ENCODE data around the gene REXO5. TPM values are rescaled to one million over a fixed set of nuclear protein-coding genes. Genes with fewer than 3 reads are reported as not detected.

Gene REXO5
- total and polyA plus RNA-seq, 9 of the 15 experiments (the other 6 are each of a cell fraction or from before 2014, with no cell fraction given), result 10.5 to 45.1 (median 25.4) TPM

DNA sequence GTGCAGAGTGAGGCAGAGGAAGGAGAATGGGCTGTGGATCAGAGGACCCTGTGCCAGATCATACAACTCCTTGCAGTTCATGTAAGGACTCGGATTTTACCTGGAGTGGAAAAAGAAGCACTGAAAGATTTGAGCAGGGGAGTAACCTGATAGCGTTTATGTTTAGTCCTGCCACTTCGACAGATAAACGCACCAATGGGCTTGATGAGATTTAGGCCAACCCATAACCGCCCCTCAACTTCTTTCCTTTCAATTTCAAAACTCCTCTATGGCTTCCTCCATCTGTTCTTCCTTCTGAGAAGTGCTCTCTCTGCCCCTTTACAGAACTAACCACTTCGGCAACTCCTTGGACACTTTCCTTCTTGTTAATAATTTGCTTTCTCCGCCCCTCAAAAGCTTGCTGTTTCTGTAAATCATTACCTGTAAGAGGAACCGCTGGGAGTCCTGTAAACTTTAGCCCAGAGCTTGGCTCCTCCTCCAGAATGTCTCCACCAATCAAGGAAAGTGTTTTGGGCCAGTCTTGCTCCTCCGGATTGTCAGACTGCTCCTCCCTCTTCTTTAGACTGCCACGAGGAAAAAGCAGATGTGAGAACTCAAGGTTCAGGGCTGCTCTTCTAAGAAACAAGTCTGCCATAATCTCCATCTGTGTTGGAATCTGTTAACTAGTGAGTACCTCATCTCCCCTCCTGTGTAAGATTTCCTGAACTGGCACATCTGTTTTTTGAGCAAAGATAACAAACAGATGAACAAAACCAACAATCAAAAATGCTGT, 42.7 kb upstream of the REXO5 start, which contains the start of gene ACSM3 (continued):
- peak; percentile 38 for TF ChIP-seq TBP (optimal IDR thresholded peaks at IDR 0.05; ENCODE audit: low read depth, low read length)
- TF ChIP-seq, protein P1, sequence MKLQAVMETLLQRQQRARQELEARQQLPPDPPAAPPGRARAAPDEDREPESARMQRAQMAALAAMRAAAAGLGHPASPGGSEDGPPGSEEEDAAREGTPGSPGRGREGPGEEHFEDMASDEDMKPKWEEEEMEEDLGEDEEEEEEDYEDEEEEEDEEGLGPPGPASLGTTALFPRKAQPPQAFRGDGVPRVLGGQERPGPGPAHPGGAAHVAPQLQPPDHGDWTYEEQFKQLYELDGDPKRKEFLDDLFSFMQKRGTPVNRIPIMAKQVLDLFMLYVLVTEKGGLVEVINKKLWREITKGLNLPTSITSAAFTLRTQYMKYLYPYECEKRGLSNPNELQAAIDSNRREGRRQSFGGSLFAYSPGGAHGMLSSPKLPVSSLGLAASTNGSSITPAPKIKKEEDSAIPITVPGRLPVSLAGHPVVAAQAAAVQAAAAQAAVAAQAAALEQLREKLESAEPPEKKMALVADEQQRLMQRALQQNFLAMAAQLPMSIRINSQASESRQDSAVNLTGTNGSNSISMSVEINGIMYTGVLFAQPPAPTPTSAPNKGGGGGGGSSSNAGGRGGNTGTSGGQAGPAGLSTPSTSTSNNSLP (IDR thresholded peaks at IDR 0.05; ENCODE audit: borderline replicate concordance, low read depth, low read length), result 0 out of 2 replicates have a peak, but pooled peaks have one; percentile 14
- TF ChIP-seq TAL1 (IDR thresholded peaks at IDR 0.05), result 0 out of 2 replicates have a peak, but pooled peaks have one; percentile 3
- TF ChIP-seq BMI1 (IDR thresholded peaks at IDR 0.05; ENCODE audit: low read length), result no peak
- peak; percentile 40; the same call in 1 of the 2 replicates for TF ChIP-seq NFRKB (IDR thresholded peaks at IDR 0.05; ENCODE audit: low read depth)
- TF ChIP-seq MTA3 (IDR thresholded peaks at IDR 0.05; ENCODE audit: borderline replicate concordance), result peak; percentile 59; the same call in 1 of the 2 replicates
- 0 out of 2 replicates have a peak, but pooled peaks have one; percentile 38 for TF ChIP-seq GATA2 (CRISPR knock-in tag; IDR thresholded peaks at IDR 0.05)
- TF ChIP-seq MTA2 (IDR thresholded peaks at IDR 0.05; ENCODE audit: low read depth), result no peak
- TF ChIP-seq HDGF (IDR thresholded peaks at IDR 0.05), result no peak
- TF ChIP-seq, protein P2, sequence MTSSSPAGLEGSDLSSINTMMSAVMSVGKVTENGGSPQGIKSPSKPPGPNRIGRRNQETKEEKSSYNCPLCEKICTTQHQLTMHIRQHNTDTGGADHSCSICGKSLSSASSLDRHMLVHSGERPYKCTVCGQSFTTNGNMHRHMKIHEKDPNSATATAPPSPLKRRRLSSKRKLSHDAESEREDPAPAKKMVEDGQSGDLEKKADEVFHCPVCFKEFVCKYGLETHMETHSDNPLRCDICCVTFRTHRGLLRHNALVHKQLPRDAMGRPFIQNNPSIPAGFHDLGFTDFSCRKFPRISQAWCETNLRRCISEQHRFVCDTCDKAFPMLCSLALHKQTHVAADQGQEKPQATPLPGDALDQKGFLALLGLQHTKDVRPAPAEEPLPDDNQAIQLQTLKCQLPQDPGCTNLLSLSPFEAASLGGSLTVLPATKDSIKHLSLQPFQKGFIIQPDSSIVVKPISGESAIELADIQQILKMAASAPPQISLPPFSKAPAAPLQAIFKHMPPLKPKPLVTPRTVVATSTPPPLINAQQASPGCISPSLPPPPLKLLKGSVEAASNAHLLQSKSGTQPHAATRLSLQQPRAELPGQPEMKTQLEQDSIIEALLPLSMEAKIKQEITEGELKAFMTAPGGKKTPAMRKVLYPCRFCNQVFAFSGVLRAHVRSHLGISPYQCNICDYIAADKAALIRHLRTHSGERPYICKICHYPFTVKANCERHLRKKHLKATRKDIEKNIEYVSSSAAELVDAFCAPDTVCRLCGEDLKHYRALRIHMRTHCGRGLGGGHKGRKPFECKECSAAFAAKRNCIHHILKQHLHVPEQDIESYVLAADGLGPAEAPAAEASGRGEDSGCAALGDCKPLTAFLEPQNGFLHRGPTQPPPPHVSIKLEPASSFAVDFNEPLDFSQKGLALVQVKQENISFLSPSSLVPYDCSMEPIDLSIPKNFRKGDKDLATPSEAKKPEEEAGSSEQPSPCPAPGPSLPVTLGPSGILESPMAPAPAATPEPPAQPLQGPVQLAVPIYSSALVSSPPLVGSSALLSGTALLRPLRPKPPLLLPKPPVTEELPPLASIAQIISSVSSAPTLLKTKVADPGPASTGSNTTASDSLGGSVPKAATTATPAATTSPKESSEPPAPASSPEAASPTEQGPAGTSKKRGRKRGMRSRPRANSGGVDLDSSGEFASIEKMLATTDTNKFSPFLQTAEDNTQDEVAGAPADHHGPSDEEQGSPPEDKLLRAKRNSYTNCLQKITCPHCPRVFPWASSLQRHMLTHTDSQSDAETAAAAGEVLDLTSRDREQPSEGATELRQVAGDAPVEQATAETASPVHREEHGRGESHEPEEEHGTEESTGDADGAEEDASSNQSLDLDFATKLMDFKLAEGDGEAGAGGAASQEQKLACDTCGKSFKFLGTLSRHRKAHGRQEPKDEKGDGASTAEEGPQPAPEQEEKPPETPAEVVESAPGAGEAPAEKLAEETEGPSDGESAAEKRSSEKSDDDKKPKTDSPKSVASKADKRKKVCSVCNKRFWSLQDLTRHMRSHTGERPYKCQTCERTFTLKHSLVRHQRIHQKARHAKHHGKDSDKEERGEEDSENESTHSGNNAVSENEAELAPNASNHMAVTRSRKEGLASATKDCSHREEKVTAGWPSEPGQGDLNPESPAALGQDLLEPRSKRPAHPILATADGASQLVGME (CRISPR knock-in tag; IDR thresholded peaks at IDR 0.05), result 0 out of 2 replicates have a peak, but pooled peaks have one; percentile 13
- 0 out of 2 replicates have a peak, but pooled peaks have one; percentile 12 for TF ChIP-seq SOX6 (IDR thresholded peaks at IDR 0.05)
- TF ChIP-seq, protein P3, sequence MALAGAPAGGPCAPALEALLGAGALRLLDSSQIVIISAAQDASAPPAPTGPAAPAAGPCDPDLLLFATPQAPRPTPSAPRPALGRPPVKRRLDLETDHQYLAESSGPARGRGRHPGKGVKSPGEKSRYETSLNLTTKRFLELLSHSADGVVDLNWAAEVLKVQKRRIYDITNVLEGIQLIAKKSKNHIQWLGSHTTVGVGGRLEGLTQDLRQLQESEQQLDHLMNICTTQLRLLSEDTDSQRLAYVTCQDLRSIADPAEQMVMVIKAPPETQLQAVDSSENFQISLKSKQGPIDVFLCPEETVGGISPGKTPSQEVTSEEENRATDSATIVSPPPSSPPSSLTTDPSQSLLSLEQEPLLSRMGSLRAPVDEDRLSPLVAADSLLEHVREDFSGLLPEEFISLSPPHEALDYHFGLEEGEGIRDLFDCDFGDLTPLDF (CRISPR knock-in tag; IDR thresholded peaks at IDR 0.05), result 0 out of 2 replicates have a peak, but pooled peaks have one; percentile 26
- 0 out of 2 replicates have a peak, but pooled peaks have one; percentile 7 for TF ChIP-seq DIDO1 (tag; IDR thresholded peaks at IDR 0.05; ENCODE audit: low read depth)
- TF ChIP-seq CREB1 (IDR thresholded peaks at IDR 0.05), result no peak
- no peak for TF ChIP-seq CREB1 (CRISPR knock-in tag; IDR thresholded peaks at IDR 0.05)
- no peak for TF ChIP-seq ZKSCAN1 (IDR thresholded peaks at IDR 0.05; ENCODE audit: low read depth, low read length)
- TF ChIP-seq ZNF584 (CRISPR knock-in tag; IDR thresholded peaks at IDR 0.05; ENCODE audit: low read depth), result no peak
- TF ChIP-seq ZNF197 (CRISPR knock-in tag; IDR thresholded peaks at IDR 0.05; ENCODE audit: low read depth), result peak; percentile 72; the same call in 1 of the 2 replicates
